Keratinocyte (primary cell): ENCODE results near the gene EPHB6. TPM values are rescaled to one million over a fixed set of nuclear protein-coding genes. Genes with fewer than 3 reads are reported as not detected.

Experiments
- DNase-seq: peaks from one replicate; pipeline ENCODE4 v3.0.0-alpha.2; 2011; ENCODE audit warnings: low read depth, missing footprints, low spot score
- FAIRE-seq: peaks from 2 replicates; lab custom pipeline; 2011; peaks lifted over from hg19 to GRCh38; lab: Jason Lieb, UNC
- H2AFZ ChIP-seq: 2 replicates; pipeline ENCODE4 v1.6.0; 2012; ENCODE audit warnings: low read length, control low read depth, inconsistent platforms; ENCODE audit not compliant: control insufficient read depth
- H3K27ac ChIP-seq: 2 replicates; pipeline ENCODE4 v1.5.1; 2011; ENCODE audit warnings: low read length; ENCODE audit not compliant: control insufficient read depth, insufficient read depth
- H3K27me3 ChIP-seq: 3 replicates; pipeline ENCODE4 v1.6.0; 2011; ENCODE audit warnings: low read length; ENCODE audit not compliant: control insufficient read depth, insufficient read depth; ENCODE audit errors: extremely low read depth
- H3K36me3 ChIP-seq, 2 experiments: 2 replicates in 1 of 2; 3 replicates in 1 of 2; pipeline ENCODE4 v1.5.1; 2011; ENCODE audit warnings: low read length in 2 of 2, mild to moderate bottlenecking in 1 of 2; ENCODE audit not compliant: control insufficient read depth in 2 of 2, insufficient read depth in 2 of 2; ENCODE audit errors: extremely low read depth in 1 of 2
- H3K4me1 ChIP-seq: 3 replicates; pipeline ENCODE4 v1.5.1; 2011; ENCODE audit warnings: low read length; ENCODE audit not compliant: control insufficient read depth, insufficient read depth; ENCODE audit errors: extremely low read depth
- H3K4me2 ChIP-seq: 3 replicates; pipeline ENCODE4 v1.6.0; 2011; ENCODE audit warnings: low read depth, low read length; ENCODE audit not compliant: control insufficient read depth, insufficient read depth; ENCODE audit errors: extremely low read depth
- H3K4me3 ChIP-seq, 3 experiments: fragments of 200-600 bp in 1 of 3; sonication (generic) in 1 of 3; 2 replicates in 2 of 3; 3 replicates in 1 of 3; pipeline ENCODE4 v1.5.1; 2011 to 2016; ENCODE audit warnings: low read length in 3 of 3, mild to moderate bottlenecking in 3 of 3, control low read depth in 2 of 3, inconsistent platforms in 1 of 3, low read depth in 1 of 3, mixed read lengths in 1 of 3, mixed run types in 1 of 3, moderate library complexity in 1 of 3; ENCODE audit not compliant: control insufficient read depth in 2 of 3, insufficient read depth in 2 of 3; ENCODE audit errors: extremely low read depth in 1 of 3
- H3K79me2 ChIP-seq: 2 replicates; pipeline ENCODE4 v1.6.0; 2012; ENCODE audit warnings: low read length; ENCODE audit not compliant: control insufficient read depth, insufficient read depth
- H3K9ac ChIP-seq: 3 replicates; pipeline ENCODE4 v1.6.0; 2011; ENCODE audit warnings: low read length; ENCODE audit not compliant: control insufficient read depth, insufficient read depth; ENCODE audit errors: extremely low read depth
- H3K9me1 ChIP-seq: 3 replicates; pipeline ENCODE4 v1.6.0; 2011; ENCODE audit warnings: low read length; ENCODE audit not compliant: control insufficient read depth, insufficient read depth; ENCODE audit errors: extremely low read depth
- H3K9me3 ChIP-seq: 2 replicates; pipeline ENCODE4 v1.5.1; 2012; ENCODE audit warnings: low read depth, low read length; ENCODE audit not compliant: control insufficient read depth
- H4K20me1 ChIP-seq: 3 replicates; pipeline ENCODE4 v1.6.0; 2011; ENCODE audit warnings: low read length; ENCODE audit not compliant: control insufficient read depth, insufficient read depth; ENCODE audit errors: extremely low read depth
- CTCF ChIP-seq, 3 experiments: IDR thresholded peaks in 1 of 3; conservative IDR thresholded peaks in 1 of 3; optimal IDR thresholded peaks in 1 of 3; 2 replicates in 2 of 3; 3 replicates in 1 of 3; pipeline versions ENCODE3 to v1.5.1; 2011; ENCODE audit warnings: low read length in 3 of 3, mild to moderate bottlenecking in 3 of 3, moderate library complexity in 2 of 3, control low read depth in 1 of 3, inconsistent platforms in 1 of 3; ENCODE audit not compliant: insufficient read depth in 2 of 3; ENCODE audit errors: extremely low read depth in 1 of 3
- EZH2 ChIP-seq: IDR thresholded peaks from one replicate; pipeline ENCODE4 v1.6.1; 2012; ENCODE audit warnings: inconsistent platforms, mild to moderate bottlenecking, low read length, moderate library complexity
- dilution Hi-C: fragments of 300-500 bp; cut with MboI; formaldehyde crosslinking; loops from one replicate; pipeline ENCODE4 v1.7.0; 2020; ENCODE audit warnings: low sequenced_read_pairs; ENCODE audit not compliant: extremely low pct_ligation_motif_present
- polyA plus RNA-seq, 5 experiments: library from polyadenylated mRNA; depleted of rRNA in 3 of 5; stranded (reverse) in 3 of 5; stranded (forward) in 1 of 5; unstranded in 1 of 5; fragments of >200 nt; gene quantifications; 1 replicate in 1 of 5; 2 replicates in 3 of 5; 3 replicates in 1 of 5; pipeline versions ENCODE4 v1.2.1 to v1.2.3, GENCODE V29; 2011 to 2012; ENCODE audit warnings: missing spikeins in 2 of 5, low read depth in 1 of 5, low replicate concordance in 1 of 5

The EPHB6 gene
- polyA plus RNA-seq, 1 donor (not counting 4 experiments of a cell fraction or from before 2014, with no cell fraction given), result 1.9 TPM

GRCh38 chr7:142884286-142884640 is 29.4 kb downstream of the EPHB6 start:
- H3K4me3 ChIP-seq, result no peak overlapping the region
- no peaks in the 10 kb centered on the region for H3K9me3 ChIP-seq
- peaks cover 18% of the 10 kb centered on the region for H3K4me1 ChIP-seq
- no peaks in the 10 kb centered on the region for H4K20me1 ChIP-seq
- FAIRE-seq (no peak), DNase-seq (no peak)
- no peaks in the 10 kb centered on the region for H3K79me2 ChIP-seq
- dilution Hi-C loops, result no loop called here
- H2AFZ ChIP-seq, result no peak overlapping the region
- TF ChIP-seq CTCF (optimal IDR thresholded peaks at IDR 0.05 in 1 of 3, IDR thresholded peaks at IDR 0.05 in 1 of 3, conservative IDR thresholded peaks at IDR 0.05 in 1 of 3; ENCODE audit: extremely low read depth in 1 of 3, insufficient read depth in 2 of 3, low read length in 3 of 3) (no peak), EZH2 (no peak)
- H3K36me3 ChIP-seq, result no peaks in the 10 kb centered on the region
- H3K27me3 ChIP-seq, result no peaks in the 10 kb centered on the region
- H3K9ac ChIP-seq, result no peak overlapping the region
- H3K4me2 ChIP-seq, result no peak overlapping the region
- no peak overlapping the region for H3K27ac ChIP-seq
- no peaks in the 10 kb centered on the region for H3K9me1 ChIP-seq

DNA sequence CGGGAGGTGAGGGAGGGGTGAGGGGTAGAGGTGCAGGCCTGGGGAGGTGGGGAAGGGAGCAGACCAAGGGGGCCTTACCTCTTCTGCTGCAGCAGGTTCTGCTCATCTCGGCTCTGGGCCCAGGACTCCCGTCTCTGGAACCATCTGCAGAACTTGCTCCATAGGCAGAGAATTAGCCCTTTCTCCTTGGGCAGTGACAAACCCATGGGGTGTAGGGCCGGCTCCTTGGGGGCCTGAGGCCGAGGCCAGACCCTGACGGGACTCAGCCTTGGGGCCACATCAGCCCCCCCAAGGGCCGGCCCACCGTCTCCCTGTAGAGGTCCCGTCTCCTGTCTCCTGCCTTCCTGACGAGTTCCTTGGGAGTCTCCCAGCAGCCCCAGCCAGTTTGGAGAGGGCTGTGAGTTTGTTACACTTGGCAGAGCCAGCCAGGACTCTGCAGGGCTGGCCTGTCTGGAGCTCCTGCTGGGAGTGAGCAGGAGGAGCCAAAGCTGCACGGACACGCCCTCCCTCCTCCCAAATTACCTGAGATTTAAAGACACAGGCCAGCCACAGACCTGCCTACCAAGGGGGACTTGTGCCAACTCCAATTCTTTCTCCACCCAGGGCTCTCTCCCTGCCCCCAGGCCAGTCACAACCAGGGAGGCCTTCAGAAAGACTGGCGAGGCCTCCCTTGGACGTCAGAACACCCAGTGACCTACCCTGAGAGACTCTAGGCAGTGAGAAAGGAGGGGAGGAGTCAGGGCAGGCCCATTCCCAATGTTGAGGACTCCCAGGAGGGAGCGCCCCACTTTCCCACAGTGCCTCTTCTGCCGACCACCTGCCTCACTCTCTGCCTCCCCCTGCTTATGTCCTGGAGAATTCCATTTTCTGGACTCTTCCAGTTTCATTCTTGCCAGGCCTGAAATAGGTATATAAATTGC is 30.7 kb downstream of the EPHB6 start, which contains the start of gene TRPV6:
Gene TRPV6 (minus strand): TSS at position 435 of the 920 bp plus-strand sequence.
- Histone ChIP-seq H2AFZ (peak within 1 kb of the TSS; percentile 86), H3K9me3 (no peaks in the 10 kb centered on the region), H3K4me3 (no peak within 1 kb of the TSS), H3K79me2 (no peaks in the 10 kb centered on the region), H3K9me1 (no peaks in the 10 kb centered on the region), H4K20me1 (no peaks in the 10 kb centered on the region), H3K36me3 (no peaks in the 10 kb centered on the region), H3K27ac (no peak within 1 kb of the TSS), H3K4me2 (peak within 1 kb of the TSS; percentile 31), H3K9ac (no peak within 1 kb of the TSS), H3K4me1 (peaks cover 18% of the 10 kb centered on the region), H3K27me3 (no peaks in the 10 kb centered on the region)
- peak; percentile 69 for FAIRE-seq
- no peak for TF ChIP-seq CTCF (optimal IDR thresholded peaks at IDR 0.05 in 1 of 3, IDR thresholded peaks at IDR 0.05 in 1 of 3, conservative IDR thresholded peaks at IDR 0.05 in 1 of 3; ENCODE audit: extremely low read depth in 1 of 3, insufficient read depth in 2 of 3, low read length in 3 of 3)
- no peak for TF ChIP-seq EZH2
- no peak for DNase-seq
- dilution Hi-C loops, result no loop called here
